ENCODE measurements around the gene CES5A. TPM values are rescaled to one million over a fixed set of nuclear protein-coding genes. Genes with fewer than 3 reads are reported as not detected.
A peak's percentile ranks its signal among the peaks of the same experiment; 100 is the strongest.
"Not testable (repeated sequence)": the region's sequence is repeated elsewhere in the genome, so short reads cannot be mapped to it uniquely, and the experiment has no call there.

CES5A gene, protein sequence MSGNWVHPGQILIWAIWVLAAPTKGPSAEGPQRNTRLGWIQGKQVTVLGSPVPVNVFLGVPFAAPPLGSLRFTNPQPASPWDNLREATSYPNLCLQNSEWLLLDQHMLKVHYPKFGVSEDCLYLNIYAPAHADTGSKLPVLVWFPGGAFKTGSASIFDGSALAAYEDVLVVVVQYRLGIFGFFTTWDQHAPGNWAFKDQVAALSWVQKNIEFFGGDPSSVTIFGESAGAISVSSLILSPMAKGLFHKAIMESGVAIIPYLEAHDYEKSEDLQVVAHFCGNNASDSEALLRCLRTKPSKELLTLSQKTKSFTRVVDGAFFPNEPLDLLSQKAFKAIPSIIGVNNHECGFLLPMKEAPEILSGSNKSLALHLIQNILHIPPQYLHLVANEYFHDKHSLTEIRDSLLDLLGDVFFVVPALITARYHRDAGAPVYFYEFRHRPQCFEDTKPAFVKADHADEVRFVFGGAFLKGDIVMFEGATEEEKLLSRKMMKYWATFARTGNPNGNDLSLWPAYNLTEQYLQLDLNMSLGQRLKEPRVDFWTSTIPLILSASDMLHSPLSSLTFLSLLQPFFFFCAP
- not detected in 2 replicates for total RNA-seq (2014; rRNA removed; shearing (Covaris generic))

DNA sequence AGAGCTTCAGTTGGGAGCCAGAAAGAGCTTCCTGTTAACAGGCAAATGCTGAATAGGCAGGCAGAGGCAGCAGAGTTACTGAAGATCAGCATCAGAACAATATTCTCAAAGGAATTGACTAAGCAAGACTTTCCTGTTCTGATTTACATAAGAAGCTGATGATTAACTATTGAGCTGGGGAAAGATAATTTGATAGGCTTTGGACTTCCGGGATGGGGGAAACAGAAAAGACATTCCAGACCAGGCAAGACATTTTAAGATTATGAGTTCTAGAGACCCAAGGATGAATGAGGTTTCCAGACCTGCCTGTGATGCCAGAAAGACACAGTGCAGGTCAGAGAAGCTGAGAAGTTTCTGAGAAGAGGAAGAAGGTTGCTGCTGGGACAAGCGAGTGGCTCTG, at the start of gene CES5A:
Gene CES5A (minus strand): TSS at position 101 of the 400 bp plus-strand sequence. CDS start 152 bp downstream, outside the sequence.
- DNase-seq (ENCODE audit: low spot score), result no peak
- in situ Hi-C loops (cut with HindIII; ENCODE audit: low sequenced_read_pairs), result no loop called here

DNA sequence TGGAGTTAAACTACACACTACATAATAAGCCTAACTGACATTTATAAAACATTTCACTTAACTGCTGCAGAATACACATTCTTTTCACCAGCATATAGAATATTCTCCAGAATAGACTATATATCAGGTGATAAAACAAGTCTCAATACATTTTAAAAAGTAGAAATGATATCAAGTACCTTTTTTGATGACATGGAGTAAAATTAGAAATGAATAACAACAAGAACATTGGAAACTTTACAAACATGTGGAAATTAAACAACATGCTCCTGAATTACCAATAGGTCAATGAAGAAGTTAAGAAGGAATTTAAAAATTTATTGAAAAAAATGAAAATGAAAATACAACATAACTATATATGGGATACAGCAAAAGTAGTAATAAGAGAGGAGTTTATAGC, 47.5 kb upstream of the CES5A start:
- no peak for DNase-seq (ENCODE audit: low spot score)
- in situ Hi-C loops (cut with HindIII; ENCODE audit: low sequenced_read_pairs), result no loop called here

DNA sequence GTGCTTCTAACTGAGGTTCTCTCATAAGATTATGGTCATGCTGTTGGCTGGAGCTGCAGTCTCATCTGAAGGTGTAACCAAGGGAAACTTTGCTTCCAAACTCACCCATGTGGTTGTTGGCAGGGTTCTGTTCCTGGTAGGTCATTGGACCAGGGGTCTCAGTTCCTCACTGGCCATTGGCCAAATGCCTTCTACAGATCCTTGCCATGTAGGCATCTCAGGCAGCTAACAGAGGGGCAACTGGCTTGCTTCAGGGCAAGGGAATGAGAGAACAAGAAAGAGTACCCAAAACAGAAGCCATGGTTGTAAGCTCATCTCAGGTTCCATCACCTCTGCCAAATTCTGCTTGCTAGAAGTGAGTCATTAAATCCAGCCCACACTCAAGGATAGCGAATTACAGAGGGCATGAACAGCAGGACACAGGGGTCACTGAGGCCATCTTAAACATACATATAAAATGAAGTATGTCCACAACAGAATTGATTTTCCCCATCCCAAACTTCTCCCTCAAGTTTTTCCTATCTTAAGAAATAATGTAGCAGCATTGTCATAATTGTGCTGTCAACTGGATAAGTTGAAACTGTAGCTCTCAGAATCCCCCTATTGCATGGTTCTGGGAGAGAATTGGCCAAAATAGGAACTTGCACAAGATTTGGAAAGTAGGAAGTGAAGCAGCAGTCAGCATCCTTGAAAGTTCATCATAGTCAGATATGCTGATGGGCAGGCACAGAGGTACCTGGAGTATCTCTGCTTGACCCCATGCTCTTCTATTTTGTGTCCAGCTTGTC, 42.4 kb upstream of the CES5A start:
- DNase-seq (ENCODE audit: low spot score), result no peak
- in situ Hi-C loops (cut with HindIII; ENCODE audit: low sequenced_read_pairs), result no loop called here

DNA sequence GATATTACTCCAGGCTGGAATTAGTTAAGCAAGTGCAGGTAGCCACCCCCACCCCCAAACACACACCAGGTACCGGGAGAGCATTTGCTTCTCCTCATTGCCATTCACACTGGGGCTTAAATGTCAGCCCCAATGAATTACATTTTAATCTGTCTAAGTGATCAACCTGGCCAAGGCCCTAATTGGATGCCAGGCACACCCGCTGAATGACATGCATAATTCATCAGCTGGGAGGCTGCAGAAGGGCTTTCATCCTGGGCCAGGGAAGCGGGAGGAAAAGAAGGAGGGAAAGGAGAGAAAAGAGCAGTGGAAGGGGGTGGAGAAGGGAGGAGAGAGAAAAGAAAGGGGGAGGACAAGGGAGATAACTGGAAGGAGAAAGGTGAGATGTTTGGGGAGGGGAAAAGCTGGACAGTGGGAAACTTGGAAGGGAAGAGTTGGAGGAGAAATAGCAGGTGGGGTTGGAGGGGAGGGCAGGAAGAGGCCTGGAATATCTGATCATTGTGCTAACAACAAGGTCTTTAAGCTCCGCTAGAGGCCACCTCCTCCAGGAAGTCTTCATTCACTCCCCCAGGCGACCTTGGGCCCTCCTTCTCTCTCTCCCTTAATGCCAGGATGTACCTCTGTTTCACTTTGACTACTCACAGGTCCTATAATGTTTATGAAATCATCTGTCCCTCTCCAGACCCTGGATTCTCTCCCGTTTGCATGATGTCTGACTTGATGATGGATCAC, 40.1 kb upstream of the CES5A start:
- no peak for DNase-seq (ENCODE audit: low spot score)

DNA sequence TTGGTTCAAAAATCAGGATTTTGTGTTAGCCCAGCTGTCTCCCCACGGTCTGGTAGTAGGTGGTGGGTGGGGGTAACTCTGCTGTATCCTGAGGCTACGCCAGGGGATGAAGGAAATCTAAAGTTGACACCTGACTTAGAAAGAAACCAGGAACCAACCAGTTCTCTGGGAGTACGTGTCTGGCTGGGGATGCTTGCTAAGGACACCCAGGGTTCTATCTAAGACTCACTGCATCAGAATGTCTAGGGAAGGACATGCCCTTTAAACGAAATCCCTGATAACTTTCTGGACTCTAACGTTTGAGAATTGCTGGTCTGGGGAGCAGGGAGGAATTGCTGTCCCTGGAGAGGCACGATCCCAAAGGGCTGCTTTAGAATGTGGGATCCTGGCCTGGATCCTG, 39.2 kb upstream of the CES5A start:
- in situ Hi-C loops (cut with HindIII; ENCODE audit: low sequenced_read_pairs), result no loop called here
- peak; percentile 20 for DNase-seq (ENCODE audit: low spot score)

More for the DNA sequence above, 40.1 kb upstream of the CES5A start:
- in situ Hi-C loops (cut with HindIII; ENCODE audit: low sequenced_read_pairs), result no loop called here

DNA sequence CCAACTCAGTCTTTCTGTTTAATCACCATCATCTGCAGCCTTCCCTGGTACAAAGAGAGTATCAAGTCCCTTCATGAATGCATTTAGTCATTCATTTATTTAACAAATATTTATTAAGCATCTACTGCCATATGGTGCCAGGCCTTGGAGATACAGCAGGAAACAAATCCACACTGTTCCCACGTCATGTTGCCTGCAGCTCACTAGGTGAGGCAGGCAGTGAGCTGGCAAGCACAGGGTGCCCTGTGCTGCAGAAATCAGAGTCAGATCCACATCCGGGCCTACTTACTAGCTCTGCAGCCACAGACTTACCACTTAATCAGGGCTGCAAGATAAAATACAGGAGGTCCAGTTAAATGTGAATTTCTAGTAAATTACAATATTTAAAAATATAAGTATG, 38.5 kb upstream of the CES5A start:
- DNase-seq (ENCODE audit: low spot score), result peak; percentile 88
- in situ Hi-C loops (cut with HindIII; ENCODE audit: low sequenced_read_pairs), result no loop called here

DNA sequence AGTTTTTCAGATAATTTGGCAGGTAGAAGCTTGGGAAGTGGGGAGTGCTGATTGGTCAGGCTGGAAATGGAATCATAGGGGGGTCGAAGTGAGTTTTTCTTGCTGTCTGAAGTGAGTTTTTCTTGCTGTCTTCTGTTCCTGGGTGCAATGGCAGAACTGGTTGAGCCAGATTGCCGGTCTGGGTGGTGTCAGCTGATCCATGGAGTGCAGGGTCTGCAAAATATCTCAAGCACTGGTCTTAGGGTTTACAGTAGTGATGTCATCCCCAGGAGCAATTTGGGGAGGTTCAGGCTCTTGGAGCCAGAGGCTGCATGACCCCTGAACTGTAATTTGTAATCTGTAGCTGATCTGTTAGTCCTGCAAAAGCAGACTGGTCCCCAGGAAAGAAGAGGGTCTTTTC, 37.9 kb upstream of the CES5A start:
- peak; percentile 24 for DNase-seq (ENCODE audit: low spot score)
- in situ Hi-C loops (cut with HindIII; ENCODE audit: low sequenced_read_pairs), result not testable (repeated sequence)

DNA sequence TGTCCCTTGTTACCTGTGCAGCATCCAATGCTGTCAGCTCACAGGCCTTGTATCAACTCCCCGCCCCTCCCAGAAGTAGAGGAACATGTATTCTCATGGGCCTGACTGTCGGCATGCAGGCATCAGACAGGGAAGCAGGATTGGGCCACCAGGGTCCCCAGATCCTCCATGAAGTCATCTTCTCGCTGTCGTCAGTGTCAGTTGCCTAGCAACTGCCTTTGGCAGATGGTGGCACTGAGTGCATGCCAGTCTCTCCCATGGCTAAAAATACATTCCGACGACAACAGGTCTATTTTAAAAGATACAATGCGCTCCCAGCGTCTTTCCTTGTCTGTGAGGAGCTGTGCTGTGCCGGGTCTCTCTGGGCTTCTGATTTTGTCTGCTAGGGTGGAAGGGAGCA, 36.8 kb upstream of the CES5A start:
- in situ Hi-C loops (cut with HindIII; ENCODE audit: low sequenced_read_pairs), result no loop called here
- peak; percentile 98 for DNase-seq (ENCODE audit: low spot score)

DNA sequence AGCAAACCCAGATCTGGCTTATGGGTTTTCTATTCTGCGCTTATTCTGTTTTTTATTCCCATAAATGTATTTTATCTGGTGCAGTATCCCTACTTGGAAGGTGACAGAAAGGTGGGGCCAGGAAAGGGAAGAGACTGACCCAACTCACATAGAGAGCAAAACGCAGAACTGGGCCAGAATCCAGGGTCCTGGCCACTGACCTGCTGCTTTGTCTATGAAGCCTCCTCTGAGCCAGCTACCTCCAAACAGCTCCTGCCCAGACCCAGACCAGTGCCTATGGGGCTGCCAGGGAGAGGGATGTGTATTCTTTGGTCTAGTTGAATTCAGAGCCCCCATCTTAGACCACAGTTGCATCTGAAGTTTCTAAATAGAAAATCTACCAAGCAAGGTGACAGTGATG, 36.4 kb upstream of the CES5A start:
- in situ Hi-C loops (cut with HindIII; ENCODE audit: low sequenced_read_pairs), result no loop called here
- DNase-seq (ENCODE audit: low spot score), result peak; percentile 82

DNA sequence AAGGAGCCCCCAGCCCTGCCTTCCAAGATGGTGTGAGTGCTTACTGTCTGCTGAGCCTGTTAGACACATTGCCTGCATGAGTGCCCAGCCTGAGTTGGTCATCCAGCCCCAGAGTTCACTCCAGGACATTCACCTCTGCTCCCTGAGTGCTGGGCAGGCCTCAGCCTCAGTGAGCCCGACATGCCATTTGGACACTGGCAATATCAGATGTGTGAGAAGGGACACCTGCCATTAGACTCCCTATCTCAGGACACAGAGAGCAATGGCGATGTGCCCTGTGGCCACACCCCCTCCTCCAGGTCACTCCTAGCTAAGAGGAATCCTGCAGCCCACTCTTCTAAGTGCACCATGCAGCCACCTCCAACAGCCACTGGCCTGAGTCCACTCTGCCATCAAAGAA, 34.7 kb upstream of the CES5A start:
- in situ Hi-C loops (cut with HindIII; ENCODE audit: low sequenced_read_pairs), result no loop called here
- no peak for DNase-seq (ENCODE audit: low spot score)

DNA sequence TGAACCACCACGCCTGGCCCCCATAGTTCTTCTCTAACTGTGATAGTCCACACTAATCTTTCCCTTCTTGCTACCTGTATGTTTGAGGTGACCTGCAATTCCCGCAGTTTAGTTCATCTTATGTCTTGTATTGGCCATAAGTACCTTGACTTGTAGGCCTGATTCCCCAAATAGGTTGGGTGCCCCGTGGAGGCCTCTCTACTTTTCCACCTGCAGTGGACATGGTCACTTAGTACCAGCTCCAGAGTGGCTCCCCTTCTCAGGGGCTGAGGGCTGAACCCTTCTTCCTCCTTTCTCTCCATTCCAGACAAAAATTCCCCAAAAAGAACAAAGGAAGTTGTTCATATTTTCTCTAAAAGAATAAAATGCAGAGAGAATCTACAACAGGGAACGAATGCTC, 33.5 kb upstream of the CES5A start:
- DNase-seq (ENCODE audit: low spot score), result no peak
- in situ Hi-C loops (cut with HindIII; ENCODE audit: low sequenced_read_pairs), result no loop called here

DNA sequence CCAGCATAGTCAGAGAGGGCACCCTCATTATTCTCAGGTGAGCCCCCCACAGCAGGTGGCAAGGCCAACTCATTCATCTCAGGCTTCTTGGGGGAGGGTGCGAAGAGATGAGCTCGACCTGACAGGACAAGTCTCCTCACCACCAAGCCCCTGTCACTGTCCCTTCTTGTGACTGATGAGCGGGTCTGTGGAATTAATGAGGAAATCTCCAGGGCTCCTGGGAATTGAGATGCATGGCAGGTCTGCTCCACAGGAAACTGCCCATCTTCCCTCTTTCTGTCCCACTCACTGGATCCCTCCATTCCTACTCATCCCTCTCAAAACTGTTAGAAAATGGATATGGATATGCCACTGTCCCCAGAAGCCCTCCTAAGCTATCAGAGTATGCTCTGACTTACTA, 32.5 kb upstream of the CES5A start:
- in situ Hi-C loops (cut with HindIII; ENCODE audit: low sequenced_read_pairs), result no loop called here
- no peak for DNase-seq (ENCODE audit: low spot score)

DNA sequence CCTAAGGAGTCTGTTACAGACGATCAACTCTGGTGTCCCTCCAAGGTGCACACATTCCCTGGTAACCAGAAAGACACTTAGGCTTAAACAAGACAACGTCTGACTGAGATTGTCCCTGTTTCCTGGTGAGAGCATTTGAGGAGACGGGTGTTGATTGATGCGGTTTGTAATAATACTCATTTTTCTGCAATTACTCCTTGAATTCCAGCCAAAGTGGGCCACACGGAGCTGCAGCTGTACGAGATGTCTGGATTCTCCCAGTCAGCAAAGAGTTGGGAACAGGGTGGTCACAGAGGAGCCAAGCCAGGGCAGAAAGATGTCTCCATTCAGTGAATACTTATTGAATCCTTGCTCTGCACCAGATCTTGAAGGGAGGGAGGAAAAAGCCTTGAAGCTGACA, 30.9 kb upstream of the CES5A start:
- no peak for DNase-seq (ENCODE audit: low spot score)
- in situ Hi-C loops (cut with HindIII; ENCODE audit: low sequenced_read_pairs), result no loop called here

DNA sequence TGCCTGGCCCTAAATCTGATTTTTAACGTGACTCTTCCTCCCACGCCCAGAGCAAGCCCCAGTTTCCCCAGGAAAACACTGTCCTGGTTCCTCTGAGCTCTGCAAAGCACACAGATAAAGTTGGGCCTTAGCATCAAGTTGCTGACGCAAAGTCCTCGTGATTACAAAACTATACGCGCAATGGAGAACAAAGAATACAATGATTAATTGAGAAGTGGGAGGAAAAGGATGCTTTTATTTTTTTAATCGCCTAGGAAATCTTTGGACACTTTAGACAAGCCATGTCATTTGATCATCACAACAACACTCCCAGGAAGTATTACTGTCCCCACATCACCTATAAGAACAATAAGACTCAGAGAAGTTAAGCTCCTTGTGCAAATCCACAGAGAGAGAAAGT, 30.5 kb upstream of the CES5A start:
- no peak for DNase-seq (ENCODE audit: low spot score)
- in situ Hi-C loops (cut with HindIII; ENCODE audit: low sequenced_read_pairs), result no loop called here

DNA sequence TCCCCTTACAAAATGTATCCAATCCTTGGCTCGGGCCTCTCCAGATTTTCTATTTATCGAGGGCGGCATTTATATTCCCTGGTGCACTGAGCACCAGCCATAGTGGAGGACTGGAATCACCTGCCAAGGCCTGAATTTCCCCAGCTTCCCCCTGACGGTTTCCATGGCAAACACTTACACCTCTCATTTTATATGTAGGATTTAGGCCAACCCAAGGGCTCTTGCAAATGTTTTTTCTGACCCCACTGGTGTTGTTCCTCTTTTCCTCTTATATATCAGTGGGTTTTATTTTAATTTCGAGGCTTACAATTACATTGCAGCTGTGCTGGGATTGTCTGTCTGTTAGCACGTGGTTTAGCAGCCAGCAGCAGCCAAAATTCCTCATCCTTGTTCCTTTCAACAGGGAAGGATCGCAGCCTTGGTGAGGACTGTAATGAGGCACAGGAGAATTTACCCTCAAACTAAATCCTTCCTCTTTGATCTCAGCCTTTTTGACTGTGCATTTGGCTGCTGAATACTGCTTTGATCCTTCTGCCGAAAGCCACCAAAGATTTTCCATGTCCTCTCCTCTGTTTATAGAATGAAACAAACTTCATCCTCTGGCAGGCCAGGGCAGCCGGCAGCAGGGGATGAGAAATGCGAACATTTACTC, 26.5 kb upstream of the CES5A start:
- DNase-seq (ENCODE audit: low spot score), result no peak
- in situ Hi-C loops (cut with HindIII; ENCODE audit: low sequenced_read_pairs), result no loop called here

DNA sequence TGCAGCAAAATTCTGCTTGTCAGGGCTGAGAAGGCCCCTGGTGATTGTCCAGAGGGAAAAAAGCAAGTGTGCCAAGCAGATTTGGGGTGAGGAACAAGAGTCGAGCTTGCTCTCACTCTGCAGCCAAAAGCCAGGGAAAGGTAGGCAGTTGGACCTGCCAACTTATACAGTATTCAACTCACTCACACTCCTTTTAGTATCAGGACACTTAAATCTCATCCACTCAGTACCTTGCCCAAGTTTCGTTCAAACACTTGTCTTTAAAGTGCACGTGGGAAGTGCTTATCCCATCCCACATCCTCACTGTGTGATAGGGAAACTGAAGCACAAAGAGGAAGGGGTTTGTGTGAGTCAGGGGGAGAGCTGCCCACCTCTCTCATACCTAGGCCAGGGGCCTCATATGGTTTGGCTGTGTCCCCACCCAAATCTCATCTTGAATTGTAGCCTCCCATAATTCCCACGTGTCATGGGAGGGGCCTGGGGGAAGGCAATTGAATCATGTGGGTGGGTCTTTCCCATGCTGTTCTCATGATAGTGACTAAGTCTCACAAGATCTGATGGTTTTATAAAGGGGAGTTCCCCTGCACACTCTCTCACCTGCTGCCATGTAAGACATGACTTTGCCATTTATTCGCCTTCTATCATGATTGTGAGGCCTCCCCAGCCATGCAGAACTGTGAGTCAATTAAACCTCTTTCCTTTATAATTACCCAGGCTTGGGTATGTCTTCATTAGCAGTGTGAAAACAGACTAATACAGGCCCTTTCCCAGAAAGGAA, 25.6 kb upstream of the CES5A start:
- in situ Hi-C loops (cut with HindIII; ENCODE audit: low sequenced_read_pairs), result no loop called here
- DNase-seq (ENCODE audit: low spot score), result no peak

DNA sequence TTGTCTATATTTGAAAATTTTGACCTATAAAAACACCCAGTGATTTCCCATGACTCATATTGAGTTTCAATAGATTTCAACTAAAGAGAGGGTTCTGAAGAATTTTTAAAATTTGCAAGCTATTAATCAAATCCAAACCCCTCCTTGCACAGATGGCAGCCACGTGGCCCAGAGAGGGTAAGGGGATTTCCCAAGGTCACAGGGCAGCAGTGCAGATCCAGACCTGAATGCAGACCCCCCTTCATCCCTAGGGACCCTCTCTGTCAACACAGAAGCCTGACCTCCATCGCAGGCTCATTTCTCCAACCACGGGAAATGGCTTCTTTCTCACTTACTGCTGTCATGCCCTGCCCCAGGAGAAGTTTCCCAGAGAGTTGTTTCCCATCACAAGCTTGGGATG, 24.7 kb upstream of the CES5A start:
- in situ Hi-C loops (cut with HindIII; ENCODE audit: low sequenced_read_pairs), result no loop called here
- no peak for DNase-seq (ENCODE audit: low spot score)

DNA sequence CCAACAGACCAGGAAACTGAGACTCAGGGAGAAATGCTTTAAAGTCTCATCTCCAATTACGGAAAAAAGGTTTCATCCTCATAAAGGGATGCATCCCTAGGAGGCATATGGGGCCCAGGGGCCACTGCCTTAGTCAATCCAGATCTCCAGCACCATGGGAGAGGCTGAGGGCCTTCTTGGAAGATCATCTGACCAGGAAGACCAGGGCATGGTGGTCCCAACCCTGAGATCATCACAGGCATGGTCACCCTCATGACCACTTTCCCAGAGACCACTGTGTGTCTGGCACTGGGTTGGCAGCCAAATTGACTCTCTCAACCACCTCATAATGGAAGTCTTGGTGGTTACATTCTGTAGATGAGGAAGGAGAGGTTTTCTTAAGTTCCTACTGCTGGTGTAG, 23.4 kb upstream of the CES5A start:
- in situ Hi-C loops (cut with HindIII; ENCODE audit: low sequenced_read_pairs), result no loop called here
- no peak for DNase-seq (ENCODE audit: low spot score)

Data from G401 (cell line).